Measurements from ENCODE around the gene C1QA. TPM values are rescaled to one million over a fixed set of nuclear protein-coding genes. Genes with fewer than 3 reads are reported as not detected.

Gene C1QA, protein sequence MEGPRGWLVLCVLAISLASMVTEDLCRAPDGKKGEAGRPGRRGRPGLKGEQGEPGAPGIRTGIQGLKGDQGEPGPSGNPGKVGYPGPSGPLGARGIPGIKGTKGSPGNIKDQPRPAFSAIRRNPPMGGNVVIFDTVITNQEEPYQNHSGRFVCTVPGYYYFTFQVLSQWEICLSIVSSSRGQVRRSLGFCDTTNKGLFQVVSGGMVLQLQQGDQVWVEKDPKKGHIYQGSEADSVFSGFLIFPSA
- total RNA-seq, result not detected

DNA sequence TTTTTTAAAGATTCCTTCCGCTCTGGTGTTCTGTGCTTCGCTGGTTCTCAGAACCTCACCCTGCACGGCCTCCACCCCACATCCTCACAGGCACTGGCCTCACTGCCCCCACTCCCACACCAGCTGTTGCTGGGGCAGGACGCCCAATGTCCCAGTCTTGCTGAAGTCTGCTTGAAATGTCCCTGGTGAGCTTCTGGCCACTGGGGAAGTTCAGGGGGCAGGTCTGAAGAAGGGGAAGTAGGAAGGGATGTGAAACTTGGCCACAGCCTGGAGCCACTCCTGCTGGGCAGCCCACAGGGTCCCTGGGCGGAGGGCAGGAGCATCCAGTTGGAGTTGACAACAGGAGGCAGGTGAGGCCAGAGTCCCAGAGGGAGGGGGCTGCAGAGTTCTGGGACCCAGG, at the start of gene C1QA:
Gene C1QA (plus strand): TSS at position 276 of the 400 bp plus-strand sequence. CDS start 989 bp downstream, outside the sequence.
- no peak within 1 kb of the TSS for H3K27ac Mint-ChIP-seq

DNA sequence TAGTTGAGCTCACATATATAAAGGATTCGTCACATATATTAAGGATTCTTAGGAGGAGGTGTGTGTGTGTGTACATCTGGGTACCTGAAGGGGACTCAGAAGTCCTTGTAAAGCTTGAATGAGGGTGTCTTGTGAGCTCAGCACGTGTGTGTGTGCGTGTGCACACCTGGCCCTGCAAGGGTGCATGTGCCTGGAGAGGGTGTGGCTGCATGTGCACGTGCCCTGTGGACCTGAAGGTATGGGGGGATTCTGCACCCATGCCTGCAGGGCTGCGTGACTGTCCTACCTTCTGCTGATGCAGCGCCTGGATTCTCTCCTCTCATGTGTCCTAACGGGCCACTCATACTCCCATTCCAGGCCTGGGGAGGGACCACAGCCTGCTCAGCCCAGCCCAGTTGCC, 49.2 kb upstream of the C1QA start:
- no peak overlapping the region for H3K27ac Mint-ChIP-seq
- DNase-seq (ENCODE audit: low spot score in 2 of 2), result no peak
- no peak for ATAC-seq
- H3K36me3 Mint-ChIP-seq, result no peaks in the 10 kb centered on the region
- H3K9me3 Mint-ChIP-seq, result no peaks in the 10 kb centered on the region

More for the DNA sequence above, at the start of gene C1QA:
- Mint-ChIP-seq H3K9me3 (no peaks in the 10 kb centered on the region), H3K36me3 (no peaks in the 10 kb centered on the region)
- DNase-seq (ENCODE audit: low spot score in 2 of 2) (no peak), ATAC-seq (no peak)

GRCh38 chr1:22588899-22589422, 47.5 kb upstream of the C1QA start:
- H3K9me3 Mint-ChIP-seq, result no peaks in the 10 kb centered on the region
- no peak overlapping the region for H3K27ac Mint-ChIP-seq
- H3K36me3 Mint-ChIP-seq, result no peaks in the 10 kb centered on the region
- no peak for DNase-seq (ENCODE audit: low spot score in 2 of 2)
- ATAC-seq, result no peak

DNA sequence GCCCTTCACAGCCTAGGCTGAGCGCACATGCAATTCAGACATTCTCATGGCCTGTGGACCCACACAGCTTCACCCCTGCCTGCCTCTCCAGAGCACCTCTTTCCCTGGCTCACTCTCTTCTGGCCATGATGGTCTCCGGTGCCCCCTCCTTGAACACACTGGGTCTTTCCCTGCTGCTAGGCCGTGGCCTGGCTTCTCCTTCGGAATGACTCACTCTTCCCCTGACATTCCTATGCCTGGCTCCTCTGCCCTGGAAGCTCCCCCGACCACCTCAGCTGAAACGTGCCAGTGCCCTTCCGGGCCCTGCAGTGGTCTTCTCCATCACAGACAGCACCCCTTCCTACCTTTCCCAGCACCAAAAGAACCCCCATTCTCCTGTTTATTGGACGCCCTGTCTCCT, 44.9 kb upstream of the C1QA start:
- Mint-ChIP-seq H3K36me3 (no peaks in the 10 kb centered on the region), H3K27ac (no peak overlapping the region), H3K9me3 (no peaks in the 10 kb centered on the region)
- DNase-seq (ENCODE audit: low spot score in 2 of 2), result no peak
- ATAC-seq, result no peak

GRCh38 chr1:22592051-22592450, 44.4 kb upstream of the C1QA start:
- H3K27ac Mint-ChIP-seq, result no peak overlapping the region
- H3K36me3 Mint-ChIP-seq, result no peaks in the 10 kb centered on the region
- DNase-seq (ENCODE audit: low spot score in 2 of 2), result no peak
- no peaks in the 10 kb centered on the region for H3K9me3 Mint-ChIP-seq
- ATAC-seq, result no peak

GRCh38 chr1:22592919-22593790, 43.3 kb upstream of the C1QA start:
- no peak for ATAC-seq
- H3K9me3 Mint-ChIP-seq, result no peaks in the 10 kb centered on the region
- H3K36me3 Mint-ChIP-seq, result no peaks in the 10 kb centered on the region
- no peak for DNase-seq (ENCODE audit: low spot score in 2 of 2)
- H3K27ac Mint-ChIP-seq, result no peak overlapping the region

- Mint-ChIP-seq H3K9me3 (no peaks in the 10 kb centered on the region), H3K27ac (no peak overlapping the region), H3K36me3 (no peaks in the 10 kb centered on the region)
- no peak for DNase-seq (ENCODE audit: low spot score in 2 of 2)
- no peak for ATAC-seq
Measured at GRCh38 chr1:22594396-22594795, 42.0 kb upstream of the C1QA start.

DNA sequence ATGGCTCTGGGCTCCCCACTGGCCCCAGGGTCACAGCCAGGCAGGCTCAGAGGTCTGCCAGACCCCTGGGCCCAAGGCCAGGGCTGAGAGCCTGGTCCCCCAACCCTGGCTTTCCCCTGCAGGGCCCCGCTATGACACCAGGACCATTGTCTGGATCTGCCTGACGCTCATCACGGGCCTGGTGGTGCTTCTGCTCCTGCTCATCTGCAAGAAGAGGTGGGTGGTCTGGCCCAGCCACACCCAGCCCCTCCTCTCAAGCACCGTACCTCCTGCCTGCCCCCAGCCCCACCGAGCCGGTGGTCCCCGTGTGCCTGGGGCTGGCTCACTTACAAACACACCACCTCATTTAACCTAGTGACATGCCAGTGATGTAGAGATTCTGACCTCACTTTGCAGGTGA, 41.3 kb upstream of the C1QA start:
- DNase-seq (ENCODE audit: low spot score in 2 of 2) (no peak), ATAC-seq (no peak)
- H3K9me3 Mint-ChIP-seq, result no peaks in the 10 kb centered on the region
- no peaks in the 10 kb centered on the region for H3K36me3 Mint-ChIP-seq
- no peak overlapping the region for H3K27ac Mint-ChIP-seq

DNA sequence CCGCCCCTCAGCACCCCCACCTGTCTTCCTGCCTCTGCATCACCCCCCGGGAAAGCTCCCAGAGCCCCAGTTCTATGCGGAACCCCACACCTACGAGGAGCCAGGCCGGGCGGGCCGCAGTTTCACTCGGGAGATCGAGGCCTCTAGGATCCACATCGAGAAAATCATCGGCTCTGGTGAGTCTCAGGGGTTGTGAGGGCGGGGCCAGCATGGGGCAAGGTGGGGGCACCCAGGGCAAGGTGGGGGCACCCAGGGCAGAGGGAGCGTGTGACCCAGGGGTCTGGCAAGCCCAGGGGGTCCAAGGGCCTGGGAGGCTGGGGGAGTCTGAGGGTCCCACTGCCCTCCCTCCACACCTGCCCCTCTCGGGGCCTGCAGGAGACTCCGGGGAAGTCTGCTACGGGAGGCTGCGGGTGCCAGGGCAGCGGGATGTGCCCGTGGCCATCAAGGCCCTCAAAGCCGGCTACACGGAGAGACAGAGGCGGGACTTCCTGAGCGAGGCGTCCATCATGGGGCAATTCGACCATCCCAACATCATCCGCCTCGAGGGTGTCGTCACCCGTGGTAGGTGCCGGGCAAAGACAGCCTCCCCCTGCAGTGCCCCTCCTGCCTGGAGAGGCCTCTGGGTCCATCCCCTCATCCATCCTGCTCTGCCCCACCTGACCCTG, 39.0 kb upstream of the C1QA start:
- DNase-seq (ENCODE audit: low spot score in 2 of 2) (no peak), ATAC-seq (no peak)
- no peak overlapping the region for H3K27ac Mint-ChIP-seq
- H3K9me3 Mint-ChIP-seq, result no peaks in the 10 kb centered on the region
- no peaks in the 10 kb centered on the region for H3K36me3 Mint-ChIP-seq

- ATAC-seq (no peak), DNase-seq (ENCODE audit: low spot score in 2 of 2) (no peak)
- Mint-ChIP-seq H3K36me3 (no peaks in the 10 kb centered on the region), H3K27ac (no peak overlapping the region), H3K9me3 (no peaks in the 10 kb centered on the region)
Measured at GRCh38 chr1:22597996-22598395, 38.4 kb upstream of the C1QA start.

- no peak for ATAC-seq
- no peak for DNase-seq (ENCODE audit: low spot score in 2 of 2)
- Mint-ChIP-seq H3K27ac (no peak overlapping the region), H3K36me3 (no peaks in the 10 kb centered on the region), H3K9me3 (no peaks in the 10 kb centered on the region)
Measured at GRCh38 chr1:22598736-22599135, 37.7 kb upstream of the C1QA start.

DNA sequence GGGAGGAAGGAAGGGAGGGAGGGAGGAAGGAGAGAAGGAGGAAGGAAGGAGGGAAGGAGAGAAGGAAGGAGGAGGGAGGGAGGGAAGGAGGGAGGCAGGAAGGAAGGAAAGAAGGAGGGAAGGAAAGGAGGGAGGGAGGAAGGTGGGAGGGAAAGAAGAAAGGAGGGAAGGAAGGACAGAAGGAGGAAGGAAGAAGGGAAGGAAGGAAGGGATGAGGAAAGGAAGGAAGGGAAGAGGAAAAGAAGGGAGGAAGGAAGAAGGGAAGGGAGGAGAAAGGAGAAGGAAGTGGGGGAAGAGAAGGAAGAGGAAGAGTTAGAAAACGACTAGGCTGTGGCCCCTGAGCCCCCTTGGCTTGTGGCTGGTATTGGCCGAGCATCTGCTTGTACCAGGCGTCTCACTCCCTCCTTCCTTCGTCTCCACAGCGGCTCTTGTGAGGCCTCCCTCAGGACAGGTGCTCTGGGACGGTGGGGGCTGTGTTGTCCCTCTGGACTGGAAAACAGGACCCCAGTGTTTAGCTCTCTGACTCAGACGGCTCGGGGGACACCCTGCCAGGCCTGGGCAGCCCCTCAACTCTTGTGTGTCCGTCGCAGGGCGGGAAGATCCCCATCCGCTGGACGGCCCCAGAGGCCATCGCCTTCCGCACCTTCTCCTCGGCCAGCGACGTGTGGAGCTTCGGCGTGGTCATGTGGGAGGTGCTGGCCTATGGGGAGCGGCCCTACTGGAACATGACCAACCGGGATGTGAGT, 36.2 kb upstream of the C1QA start:
- Mint-ChIP-seq H3K27ac (no peak overlapping the region), H3K9me3 (no peaks in the 10 kb centered on the region), H3K36me3 (no peaks in the 10 kb centered on the region)
- DNase-seq (ENCODE audit: low spot score in 2 of 2) (no peak), ATAC-seq (no peak)

DNA sequence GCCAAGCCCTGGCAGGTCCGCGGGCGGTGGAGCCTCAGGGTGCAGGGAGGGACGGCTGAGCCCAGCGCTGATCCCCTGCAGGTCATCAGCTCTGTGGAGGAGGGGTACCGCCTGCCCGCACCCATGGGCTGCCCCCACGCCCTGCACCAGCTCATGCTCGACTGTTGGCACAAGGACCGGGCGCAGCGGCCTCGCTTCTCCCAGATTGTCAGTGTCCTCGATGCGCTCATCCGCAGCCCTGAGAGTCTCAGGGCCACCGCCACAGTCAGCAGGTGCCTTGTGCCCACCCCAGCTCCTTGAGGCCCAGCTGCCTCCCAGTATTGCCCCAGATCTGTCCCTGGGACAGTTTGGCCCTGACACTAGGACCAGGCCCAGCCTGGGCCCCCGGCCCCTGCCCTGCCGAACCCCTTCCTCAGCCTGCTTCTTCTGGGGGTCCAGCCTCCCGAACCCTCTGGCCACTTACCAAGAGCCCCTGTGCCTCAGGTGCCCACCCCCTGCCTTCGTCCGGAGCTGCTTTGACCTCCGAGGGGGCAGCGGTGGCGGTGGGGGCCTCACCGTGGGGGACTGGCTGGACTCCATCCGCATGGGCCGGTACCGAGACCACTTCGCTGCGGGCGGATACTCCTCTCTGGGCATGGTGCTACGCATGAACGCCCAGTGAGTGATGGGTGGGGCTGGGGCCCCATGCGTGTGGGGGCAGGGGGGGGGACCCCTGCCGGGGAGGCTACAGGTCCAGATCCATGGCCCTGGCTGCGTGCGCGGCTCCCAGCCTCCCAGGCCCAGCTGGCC, 35.4 kb upstream of the C1QA start:
- H3K9me3 Mint-ChIP-seq, result no peaks in the 10 kb centered on the region
- H3K27ac Mint-ChIP-seq, result no peak overlapping the region
- no peak for DNase-seq (ENCODE audit: low spot score in 2 of 2)
- ATAC-seq, result no peak
- H3K36me3 Mint-ChIP-seq, result no peaks in the 10 kb centered on the region

DNA sequence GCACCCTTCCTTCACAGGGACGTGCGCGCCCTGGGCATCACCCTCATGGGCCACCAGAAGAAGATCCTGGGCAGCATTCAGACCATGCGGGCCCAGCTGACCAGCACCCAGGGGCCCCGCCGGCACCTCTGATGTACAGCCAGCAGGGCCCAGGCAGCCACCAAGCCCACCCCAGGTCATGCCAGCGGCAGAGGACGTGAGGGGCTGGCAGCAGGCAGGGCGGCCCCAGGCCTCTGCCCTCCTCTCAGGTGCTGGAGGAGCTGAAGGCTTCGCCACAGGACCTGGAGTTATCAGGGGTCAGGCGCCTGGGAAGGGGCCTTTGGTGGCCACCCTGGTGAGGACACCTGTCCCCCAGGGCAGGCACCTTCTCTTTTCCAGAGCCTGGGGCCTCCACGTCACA, 34.8 kb upstream of the C1QA start:
- Mint-ChIP-seq H3K9me3 (no peaks in the 10 kb centered on the region), H3K27ac (no peak overlapping the region), H3K36me3 (no peaks in the 10 kb centered on the region)
- DNase-seq (ENCODE audit: low spot score in 2 of 2) (no peak), ATAC-seq (no peak)

- Mint-ChIP-seq H3K36me3 (no peaks in the 10 kb centered on the region), H3K27ac (no peak overlapping the region), H3K9me3 (no peaks in the 10 kb centered on the region)
- DNase-seq (ENCODE audit: low spot score in 2 of 2) (no peak), ATAC-seq (no peak)
Measured at GRCh38 chr1:22602060-22602740, 34.2 kb upstream of the C1QA start.
